HEK293 (cell line): ENCODE data around the gene LSM7.

Source experiments
- CTCF ChIA-PET: fragments of 350-600 bp; formaldehyde crosslinking; extraction: SDS; loops from one replicate; lab custom pipeline; 2021; ENCODE audit warnings: antibody characterized with exemption; lab: Yijun Ruan, JAX
- POLR2A ChIA-PET: fragments of 300-600 bp; formaldehyde crosslinking; extraction: SDS; loops from one replicate; lab custom pipeline; 2020; ENCODE audit warnings: antibody characterized with exemption, inconsistent platforms; lab: Yijun Ruan, JAX
- H3K27ac ChIP-seq: fragments of 200-500 bp; sonication (Bioruptor generic); 2 replicates; pipeline ENCODE4 v1.5.1; 2014; ENCODE audit warnings: low read depth, low read length, control low read depth, inconsistent platforms; ENCODE audit errors: extremely low read depth
- H3K36me3 ChIP-seq, 2 experiments: fragments of 200-500 bp in 1 of 2; sonication (Bioruptor generic) in 1 of 2; 1 replicate in 1 of 2; 2 replicates in 1 of 2; pipeline ENCODE4 v1.5.1; 2014 to 2017; ENCODE audit warnings: inconsistent platforms in 2 of 2, low read length in 2 of 2; ENCODE audit not compliant: control insufficient read depth in 2 of 2, insufficient read depth in 1 of 2
- H3K4me1 ChIP-seq: fragments of 200-500 bp; sonication (Bioruptor generic); 2 replicates; pipeline ENCODE4 v1.5.1; 2014; ENCODE audit warnings: mild to moderate bottlenecking, low read length, inconsistent platforms; ENCODE audit not compliant: control insufficient read depth, insufficient read depth
- H3K4me3 ChIP-seq: 2 replicates; pipeline ENCODE4 v1.5.1; 2011; ENCODE audit warnings: low read depth, mild to moderate bottlenecking, control low read depth, low read length, moderate library complexity
- H3K9me3 ChIP-seq: fragments of 200-500 bp; sonication (Bioruptor generic); 2 replicates; pipeline ENCODE4 v1.5.1; 2014; ENCODE audit warnings: low read depth, low read length, inconsistent platforms; ENCODE audit not compliant: control insufficient read depth, insufficient read depth
- HOXA7 ChIP-seq: sonication (generic); formaldehyde crosslinking; IDR thresholded peaks from 2 replicates; pipeline ENCODE4 v1.8.1; 2022; ENCODE audit warnings: missing genetic modification reagents, borderline replicate concordance
- PRDM1 ChIP-seq: fragments of 450-650 bp; formaldehyde crosslinking; IDR thresholded peaks from 2 replicates; pipeline ENCODE4; 2016; ENCODE audit warnings: missing biosample characterization, missing genetic modification characterization
- ZFP37 ChIP-seq: fragments of 450-650 bp; formaldehyde crosslinking; IDR thresholded peaks from 2 replicates; pipeline ENCODE4 v1.5.1; 2016; ENCODE audit warnings: missing biosample characterization, missing genetic modification characterization
- ZIC2 ChIP-seq: fragments of 450-650 bp; formaldehyde crosslinking; IDR thresholded peaks from 2 replicates; pipeline ENCODE4 v1.5.1; 2016; ENCODE audit warnings: missing biosample characterization, missing genetic modification characterization
- ZNF211 ChIP-seq: fragments of 450-650 bp; formaldehyde crosslinking; IDR thresholded peaks from 2 replicates; pipeline ENCODE4 v1.5.1; 2016; ENCODE audit warnings: low read depth, missing biosample characterization, missing genetic modification characterization
- ZNF221 ChIP-seq: fragments of 450-650 bp; formaldehyde crosslinking; IDR thresholded peaks from 2 replicates; pipeline ENCODE4 v1.5.1; 2017; ENCODE audit warnings: missing biosample characterization, missing genetic modification characterization, borderline replicate concordance
- ZNF335 ChIP-seq: fragments of 450-650 bp; formaldehyde crosslinking; conservative IDR thresholded peaks from 2 replicates; pipeline ENCODE4 v1.5.1; 2016; ENCODE audit warnings: missing biosample characterization, missing genetic modification characterization
- ZNF423 ChIP-seq: fragments of 450-650 bp; formaldehyde crosslinking; IDR thresholded peaks from 2 replicates; pipeline ENCODE4 v1.5.1; 2016; ENCODE audit warnings: missing biosample characterization, missing genetic modification characterization
- ZNF548 ChIP-seq: fragments of 450-650 bp; formaldehyde crosslinking; IDR thresholded peaks from 2 replicates; pipeline ENCODE4 v1.5.1; 2016; ENCODE audit warnings: missing biosample characterization, missing genetic modification characterization
- ZNF558 ChIP-seq: fragments of 450-650 bp; formaldehyde crosslinking; IDR thresholded peaks from 2 replicates; pipeline ENCODE4 v1.5.1; 2016; ENCODE audit warnings: missing biosample characterization, missing genetic modification characterization
- ZNF580 ChIP-seq: fragments of 450-650 bp; formaldehyde crosslinking; IDR thresholded peaks from 2 replicates; pipeline ENCODE4 v1.5.1; 2016; ENCODE audit warnings: missing biosample characterization, missing genetic modification characterization
- ZNF701 ChIP-seq: fragments of 450-650 bp; formaldehyde crosslinking; IDR thresholded peaks from 2 replicates; pipeline ENCODE4 v1.5.1; 2016; ENCODE audit warnings: missing biosample characterization, missing genetic modification characterization
- ZNF837 ChIP-seq: fragments of 450-650 bp; formaldehyde crosslinking; IDR thresholded peaks from 2 replicates; pipeline ENCODE4 v1.5.1; 2016; ENCODE audit warnings: missing biosample characterization, missing genetic modification characterization
- TF ChIP-seq, protein P1 (sequence below): fragments of 450-650 bp; formaldehyde crosslinking; IDR thresholded peaks from 2 replicates; pipeline ENCODE4 v1.5.1; 2016; ENCODE audit warnings: missing biosample characterization, missing genetic modification characterization
- TF ChIP-seq, protein P2 (sequence below): fragments of 450-650 bp; formaldehyde crosslinking; IDR thresholded peaks from 2 replicates; pipeline ENCODE4 v1.5.1; 2016; ENCODE audit warnings: missing biosample characterization, missing genetic modification characterization
- TF ChIP-seq, protein P3 (sequence below): fragments of 450-650 bp; formaldehyde crosslinking; IDR thresholded peaks from 2 replicates; pipeline ENCODE4 v1.5.1; 2016; ENCODE audit warnings: missing biosample characterization, missing genetic modification characterization, low read depth

LSM7 gene

GRCh38 chr19:2324220-2324948 is 4.0 kb downstream of the LSM7 start:
- Histone ChIP-seq H3K9me3 (no peaks in the 10 kb centered on the region), H3K4me3 (no peak overlapping the region), H3K36me3 (peaks cover 11 to 34% of the 10 kb centered on the region in 2 experiments; a peak in 2 of 3 replicates), H3K4me1 (no peaks in the 10 kb centered on the region), H3K27ac (no peak overlapping the region)
- peak; percentile 88 for TF ChIP-seq ZIC2 (tag by site-specific recombination)
- TF ChIP-seq, protein P1, sequence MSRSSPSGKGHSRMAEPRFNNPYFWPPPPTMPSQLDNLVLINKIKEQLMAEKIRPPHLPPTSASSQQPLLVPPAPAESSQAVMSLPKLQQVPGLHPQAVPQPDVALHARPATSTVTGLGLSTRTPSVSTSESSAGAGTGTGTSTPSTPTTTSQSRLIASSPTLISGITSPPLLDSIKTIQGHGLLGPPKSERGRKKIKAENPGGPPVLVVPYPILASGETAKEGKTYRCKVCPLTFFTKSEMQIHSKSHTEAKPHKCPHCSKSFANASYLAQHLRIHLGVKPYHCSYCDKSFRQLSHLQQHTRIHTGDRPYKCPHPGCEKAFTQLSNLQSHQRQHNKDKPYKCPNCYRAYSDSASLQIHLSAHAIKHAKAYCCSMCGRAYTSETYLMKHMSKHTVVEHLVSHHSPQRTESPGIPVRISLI (tag by site-specific recombination) = no peak
- no peak for TF ChIP-seq ZFP37 (tag by site-specific recombination)
- no peak for TF ChIP-seq PRDM1 (tag by site-specific recombination)
- no peak for TF ChIP-seq ZNF335 (tag by site-specific recombination)
- POLR2A ChIA-PET = interaction anchor here (0.8 kb wide), 1 partner anchor 8 kb away, joined by 4 read pairs; no protein-coding TSS in a partner anchor
- CTCF ChIA-PET = interaction anchor here (0.7 kb wide), 1 partner anchor 1243 kb away, joined by 3 read pairs; no protein-coding TSS in a partner anchor

DNA sequence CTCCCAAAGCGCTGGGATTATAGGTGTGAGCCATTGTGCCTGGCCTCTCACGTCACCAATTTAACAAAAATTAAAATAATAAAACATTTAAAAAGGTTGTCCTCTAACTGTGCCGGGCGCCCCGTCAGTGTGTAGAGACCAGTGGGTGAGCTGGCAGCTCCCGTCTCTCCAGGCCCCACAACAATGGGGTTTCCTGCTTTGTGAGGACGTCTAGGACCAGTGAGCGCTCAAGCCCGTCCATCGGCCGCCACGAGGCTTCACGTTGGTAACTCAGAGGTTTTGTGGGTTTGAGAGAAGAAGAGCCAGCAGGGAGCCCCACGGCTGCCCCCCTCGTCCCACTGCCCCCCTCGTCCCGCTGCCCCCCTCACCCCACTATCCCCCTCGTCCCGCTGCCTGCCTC is 4.7 kb downstream of the LSM7 start:
- ChIA-PET CTCF (no interaction called here), POLR2A (no interaction called here)
- no peaks in the 10 kb centered on the region for H3K4me1 ChIP-seq
- no peak overlapping the region for H3K4me3 ChIP-seq
- H3K36me3 ChIP-seq = peaks cover 11 to 34% of the 10 kb centered on the region in 2 experiments; a peak in 2 of 3 replicates
- H3K9me3 ChIP-seq = no peaks in the 10 kb centered on the region
- no peak overlapping the region for H3K27ac ChIP-seq
- TF ChIP-seq ZNF558 (tag by site-specific recombination) = no peak
- TF ChIP-seq ZNF580 (tag by site-specific recombination) = no peak
- TF ChIP-seq ZNF423 (tag by site-specific recombination) = no peak

DNA sequence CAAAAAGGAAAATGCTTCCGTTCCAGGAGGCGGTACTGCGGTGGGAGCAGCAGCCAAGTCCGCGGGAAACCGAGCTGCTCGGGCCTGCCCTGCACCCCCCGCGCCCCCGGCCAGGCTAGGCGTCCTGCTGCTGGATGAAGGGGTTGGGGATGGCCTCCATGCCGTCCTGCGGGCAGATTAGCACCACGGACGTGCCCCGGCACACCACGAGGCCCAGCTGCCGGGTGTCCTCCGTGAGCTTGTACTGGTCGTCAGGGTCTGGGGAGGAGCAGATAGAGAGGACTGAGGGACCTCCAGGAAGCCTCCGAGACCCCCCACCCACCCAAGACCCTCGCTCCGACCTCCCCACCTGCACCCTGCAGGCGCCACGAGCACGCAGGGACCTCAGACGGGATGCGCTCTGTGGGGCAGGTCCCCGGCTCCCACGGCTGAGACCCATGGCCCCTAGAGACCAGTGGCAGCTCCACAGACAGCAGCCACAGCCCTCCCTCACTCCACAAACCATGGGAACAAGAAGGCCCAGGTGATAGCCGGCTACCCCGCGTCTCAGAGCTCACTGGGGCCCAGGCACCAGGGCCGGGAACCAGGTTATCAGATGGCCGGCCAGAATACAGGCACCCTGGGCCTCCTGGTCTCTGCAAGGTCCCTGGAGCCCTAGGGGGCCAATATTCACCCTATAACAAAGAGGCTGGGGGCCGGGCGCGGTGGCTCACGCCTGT is 6.7 kb downstream of the LSM7 start:
- H3K27ac ChIP-seq = no peak overlapping the region
- no peaks in the 10 kb centered on the region for H3K9me3 ChIP-seq
- peaks cover 11 to 31% of the 10 kb centered on the region in 2 experiments; a peak in 2 of 3 replicates for H3K36me3 ChIP-seq
- CTCF ChIA-PET = interaction anchor here (1.8 kb wide), 1 partner anchor 48 kb away, joined by 5 read pairs; no protein-coding TSS in a partner anchor
- POLR2A ChIA-PET = no interaction called here
- H3K4me1 ChIP-seq = no peaks in the 10 kb centered on the region
- TF ChIP-seq ZNF423 (tag by site-specific recombination) (no peak), ZIC2 (tag by site-specific recombination) (no peak), ZNF221 (tag by site-specific recombination) (no peak), HOXA7 (no peak), ZNF335 (tag by site-specific recombination) (no peak), ZNF701 (no peak), ZNF837 (no peak), ZNF211 (no peak), ZNF548 (tag by site-specific recombination) (no peak)
- TF ChIP-seq, protein P2, sequence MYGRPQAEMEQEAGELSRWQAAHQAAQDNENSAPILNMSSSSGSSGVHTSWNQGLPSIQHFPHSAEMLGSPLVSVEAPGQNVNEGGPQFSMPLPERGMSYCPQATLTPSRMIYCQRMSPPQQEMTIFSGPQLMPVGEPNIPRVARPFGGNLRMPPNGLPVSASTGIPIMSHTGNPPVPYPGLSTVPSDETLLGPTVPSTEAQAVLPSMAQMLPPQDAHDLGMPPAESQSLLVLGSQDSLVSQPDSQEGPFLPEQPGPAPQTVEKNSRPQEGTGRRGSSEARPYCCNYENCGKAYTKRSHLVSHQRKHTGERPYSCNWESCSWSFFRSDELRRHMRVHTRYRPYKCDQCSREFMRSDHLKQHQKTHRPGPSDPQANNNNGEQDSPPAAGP (tag by site-specific recombination) = no peak
- TF ChIP-seq, protein P3, sequence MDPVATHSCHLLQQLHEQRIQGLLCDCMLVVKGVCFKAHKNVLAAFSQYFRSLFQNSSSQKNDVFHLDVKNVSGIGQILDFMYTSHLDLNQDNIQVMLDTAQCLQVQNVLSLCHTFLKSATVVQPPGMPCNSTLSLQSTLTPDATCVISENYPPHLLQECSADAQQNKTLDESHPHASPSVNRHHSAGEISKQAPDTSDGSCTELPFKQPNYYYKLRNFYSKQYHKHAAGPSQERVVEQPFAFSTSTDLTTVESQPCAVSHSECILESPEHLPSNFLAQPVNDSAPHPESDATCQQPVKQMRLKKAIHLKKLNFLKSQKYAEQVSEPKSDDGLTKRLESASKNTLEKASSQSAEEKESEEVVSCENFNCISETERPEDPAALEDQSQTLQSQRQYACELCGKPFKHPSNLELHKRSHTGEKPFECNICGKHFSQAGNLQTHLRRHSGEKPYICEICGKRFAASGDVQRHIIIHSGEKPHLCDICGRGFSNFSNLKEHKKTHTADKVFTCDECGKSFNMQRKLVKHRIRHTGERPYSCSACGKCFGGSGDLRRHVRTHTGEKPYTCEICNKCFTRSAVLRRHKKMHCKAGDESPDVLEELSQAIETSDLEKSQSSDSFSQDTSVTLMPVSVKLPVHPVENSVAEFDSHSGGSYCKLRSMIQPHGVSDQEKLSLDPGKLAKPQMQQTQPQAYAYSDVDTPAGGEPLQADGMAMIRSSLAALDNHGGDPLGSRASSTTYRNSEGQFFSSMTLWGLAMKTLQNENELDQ = no peak
- H3K4me3 ChIP-seq = no peak overlapping the region
